GM12873 (cell line): ENCODE data around the gene VSIR.

Experiments used
- CTCF ChIP-seq: IDR thresholded peaks from 2 replicates; pipeline ENCODE4 v1.5.1; 2012; ENCODE audit warnings: low read depth, mild to moderate bottlenecking, moderate library complexity, low read length, control low read depth; ENCODE audit not compliant: insufficient read depth; ENCODE audit errors: missing control alignments

The VSIR gene

GRCh38 chr10:71747039-71747531 is 26.2 kb downstream of the VSIR start:
- no peak for TF ChIP-seq CTCF

GRCh38 chr10:71746344-71747037 is 26.8 kb downstream of the VSIR start:
- no peak for TF ChIP-seq CTCF

GRCh38 chr10:71745664-71746250 is 27.6 kb downstream of the VSIR start:
- no peak for TF ChIP-seq CTCF

- TF ChIP-seq CTCF = no peak
Observed at GRCh38 chr10:71744897-71745663, 28.2 kb downstream of the VSIR start.

GRCh38 chr10:71743866-71744265 is 29.5 kb downstream of the VSIR start:
- TF ChIP-seq CTCF = no peak

GRCh38 chr10:71743089-71743838 is 30.1 kb downstream of the VSIR start:
- TF ChIP-seq CTCF = no peak
